ENCODE data around the gene CHAF1B. TPM values are rescaled to one million over a fixed set of nuclear protein-coding genes. Genes with fewer than 3 reads are reported as not detected.

CHAF1B gene
- total RNA-seq, 4 donors from 2014 or later, result 0.37 to 2.0 (median 0.73) TPM

DNA sequence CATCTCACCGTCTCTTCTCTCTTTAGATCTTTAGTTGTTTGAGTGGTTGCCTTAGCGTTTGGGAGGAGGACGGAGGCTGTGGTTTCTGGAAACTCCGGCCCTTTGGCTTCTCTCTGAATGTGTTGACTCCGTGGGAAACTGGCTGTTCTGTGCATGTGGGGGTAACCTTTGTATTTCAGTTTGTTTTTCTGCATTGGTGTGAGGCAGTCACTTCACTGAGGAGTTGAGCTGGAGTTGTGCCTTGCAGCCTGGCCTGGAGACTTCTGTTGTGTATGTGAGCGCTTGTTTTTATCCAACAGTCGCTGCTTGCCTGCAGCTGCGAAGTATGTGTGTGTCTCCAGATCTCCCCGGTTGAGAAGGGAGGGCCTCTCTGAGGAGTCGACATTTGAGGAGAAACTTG, 61.1 kb downstream of the CHAF1B start:
- Histone ChIP-seq H3K4me3 (no peak overlapping the region), H3K27me3 (no peaks in the 10 kb centered on the region), H3K4me1 (no peaks in the 10 kb centered on the region), H3K36me3 (no peaks in the 10 kb centered on the region), H3K27ac (no peak overlapping the region), H3K9me3 (no peaks in the 10 kb centered on the region)
- intact Hi-C loops (cut with DNase I; ENCODE audit: low total_unique reads) (no loop called here), in situ Hi-C loops (cut with MboI; ENCODE audit: low pct_ligation_motif_present in 1 of 4, low pct_unique_long_range_greater_than_20kb in 1 of 4, low sequenced_read_pairs in 3 of 4) (no loop called here)
- no peak for TF ChIP-seq POLR2AphosphoS5 (IDR thresholded peaks at IDR 0.05)
- TF ChIP-seq, protein P1, sequence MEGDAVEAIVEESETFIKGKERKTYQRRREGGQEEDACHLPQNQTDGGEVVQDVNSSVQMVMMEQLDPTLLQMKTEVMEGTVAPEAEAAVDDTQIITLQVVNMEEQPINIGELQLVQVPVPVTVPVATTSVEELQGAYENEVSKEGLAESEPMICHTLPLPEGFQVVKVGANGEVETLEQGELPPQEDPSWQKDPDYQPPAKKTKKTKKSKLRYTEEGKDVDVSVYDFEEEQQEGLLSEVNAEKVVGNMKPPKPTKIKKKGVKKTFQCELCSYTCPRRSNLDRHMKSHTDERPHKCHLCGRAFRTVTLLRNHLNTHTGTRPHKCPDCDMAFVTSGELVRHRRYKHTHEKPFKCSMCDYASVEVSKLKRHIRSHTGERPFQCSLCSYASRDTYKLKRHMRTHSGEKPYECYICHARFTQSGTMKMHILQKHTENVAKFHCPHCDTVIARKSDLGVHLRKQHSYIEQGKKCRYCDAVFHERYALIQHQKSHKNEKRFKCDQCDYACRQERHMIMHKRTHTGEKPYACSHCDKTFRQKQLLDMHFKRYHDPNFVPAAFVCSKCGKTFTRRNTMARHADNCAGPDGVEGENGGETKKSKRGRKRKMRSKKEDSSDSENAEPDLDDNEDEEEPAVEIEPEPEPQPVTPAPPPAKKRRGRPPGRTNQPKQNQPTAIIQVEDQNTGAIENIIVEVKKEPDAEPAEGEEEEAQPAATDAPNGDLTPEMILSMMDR (IDR thresholded peaks at IDR 0.05), result no peak
- TF ChIP-seq EP300 (IDR thresholded peaks at IDR 0.05; ENCODE audit: low read depth), result no peak
- TF ChIP-seq POLR2A (IDR thresholded peaks at IDR 0.05), result no peak
- DNase-seq, result no peak
- 69% methylated on average over 10 of the region's 10 CpGs; no CpG with 5 or more reads in 1 of the 2 donors for WGBS, 2 donors (ENCODE audit: low coverage in 1 of 2)

DNA sequence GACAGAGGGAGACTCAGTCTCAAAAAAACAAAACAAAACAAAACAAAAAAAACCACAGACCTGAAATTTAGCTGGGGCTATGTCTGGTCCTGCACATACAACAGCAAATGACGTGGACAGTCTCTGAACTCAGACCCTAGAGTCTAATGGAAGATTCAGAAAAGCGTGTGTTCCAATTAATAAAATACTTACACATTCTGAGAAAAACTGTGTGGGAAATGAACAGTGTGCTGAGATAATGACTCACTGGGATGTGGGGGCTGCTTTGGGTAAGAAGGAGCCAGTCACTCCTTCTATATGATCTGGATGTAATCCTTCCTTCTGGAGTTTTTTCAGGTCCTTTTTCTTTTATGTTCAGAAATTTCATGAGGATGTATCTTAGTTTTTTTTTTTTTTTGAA, 65.3 kb downstream of the CHAF1B start:
- in situ Hi-C loops (cut with MboI; ENCODE audit: low pct_ligation_motif_present in 1 of 4, low pct_unique_long_range_greater_than_20kb in 1 of 4, low sequenced_read_pairs in 3 of 4), result no loop called here
- intact Hi-C loops (cut with DNase I; ENCODE audit: low total_unique reads), result no loop called here
- no peaks in the 10 kb centered on the region for H3K4me1 ChIP-seq
- H3K4me3 ChIP-seq, result no peak overlapping the region
- WGBS, 2 donors (ENCODE audit: low coverage in 1 of 2), result 63 to 93% methylated on average over 2 of the region's 2 CpGs
- H3K36me3 ChIP-seq, result no peaks in the 10 kb centered on the region
- H3K9me3 ChIP-seq, result no peaks in the 10 kb centered on the region
- H3K27ac ChIP-seq, result no peak overlapping the region
- TF ChIP-seq, protein P1 (IDR thresholded peaks at IDR 0.05), result no peak
- no peak for TF ChIP-seq EP300 (IDR thresholded peaks at IDR 0.05; ENCODE audit: low read depth)
- no peak for TF ChIP-seq POLR2A (IDR thresholded peaks at IDR 0.05)
- TF ChIP-seq POLR2AphosphoS5 (IDR thresholded peaks at IDR 0.05), result no peak
- no peak for DNase-seq
- H3K27me3 ChIP-seq, result no peaks in the 10 kb centered on the region

DNA sequence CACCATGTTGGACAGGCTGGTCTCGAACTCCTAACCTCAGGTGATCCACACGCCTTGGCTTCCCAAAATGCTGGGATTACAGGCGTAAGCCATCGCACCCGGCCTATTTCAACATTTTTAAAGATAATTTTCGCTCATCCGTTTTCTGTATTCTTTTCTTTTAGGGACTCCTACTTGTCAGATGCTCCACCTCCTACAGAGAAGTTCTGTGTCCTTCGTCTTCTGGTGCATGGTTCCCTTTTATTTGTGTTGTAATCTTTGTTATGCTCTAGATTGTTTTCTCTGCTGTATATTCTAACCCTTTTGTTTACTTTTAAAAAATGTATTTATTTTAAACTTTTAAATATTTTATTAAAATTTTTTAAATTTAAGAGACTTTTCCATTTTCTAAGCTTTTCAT, 66.3 kb downstream of the CHAF1B start:
- in situ Hi-C loops (cut with MboI; ENCODE audit: low pct_ligation_motif_present in 1 of 4, low pct_unique_long_range_greater_than_20kb in 1 of 4, low sequenced_read_pairs in 3 of 4), result no loop called here
- Histone ChIP-seq H3K4me3 (no peak overlapping the region), H3K36me3 (no peaks in the 10 kb centered on the region), H3K9me3 (no peaks in the 10 kb centered on the region), H3K27ac (no peak overlapping the region), H3K4me1 (no peaks in the 10 kb centered on the region), H3K27me3 (no peaks in the 10 kb centered on the region)
- TF ChIP-seq EP300 (IDR thresholded peaks at IDR 0.05; ENCODE audit: low read depth), result no peak
- TF ChIP-seq, protein P1 (IDR thresholded peaks at IDR 0.05), result no peak
- no peak for TF ChIP-seq POLR2A (IDR thresholded peaks at IDR 0.05)
- TF ChIP-seq POLR2AphosphoS5 (IDR thresholded peaks at IDR 0.05), result no peak
- WGBS, 2 donors (ENCODE audit: low coverage in 1 of 2), result 92 to 98% methylated on average over 6 to 8 of the region's 8 CpGs
- intact Hi-C loops (cut with DNase I; ENCODE audit: low total_unique reads), result no loop called here
- DNase-seq, result no peak

DNA sequence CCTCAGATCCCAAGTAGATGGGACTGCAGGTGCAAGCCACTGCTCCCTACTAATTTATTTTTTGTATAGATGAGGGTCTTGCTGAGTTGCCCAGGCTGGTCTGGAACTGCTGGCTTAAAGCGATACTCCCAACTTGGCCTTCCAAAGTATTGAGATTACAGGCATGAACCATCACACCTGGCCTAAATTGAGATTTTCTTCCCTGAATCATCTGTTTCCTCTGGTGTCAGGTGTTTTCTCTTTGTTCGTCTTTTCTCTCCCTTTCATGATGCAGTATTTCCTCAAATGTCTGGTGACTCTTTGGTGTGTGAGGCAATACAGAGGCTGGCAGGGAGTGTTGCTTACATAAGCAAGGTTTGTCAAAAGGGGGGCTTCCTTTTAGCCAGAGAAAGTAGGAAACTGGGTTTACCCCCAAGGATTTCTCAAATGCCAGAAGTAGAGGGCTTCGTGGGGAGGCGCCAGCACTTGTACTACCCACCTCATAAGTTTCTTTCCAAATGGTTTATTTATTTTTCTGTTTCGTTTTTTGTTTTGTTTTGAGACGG, 67.2 kb downstream of the CHAF1B start:
- no peaks in the 10 kb centered on the region for H3K27me3 ChIP-seq

DNA sequence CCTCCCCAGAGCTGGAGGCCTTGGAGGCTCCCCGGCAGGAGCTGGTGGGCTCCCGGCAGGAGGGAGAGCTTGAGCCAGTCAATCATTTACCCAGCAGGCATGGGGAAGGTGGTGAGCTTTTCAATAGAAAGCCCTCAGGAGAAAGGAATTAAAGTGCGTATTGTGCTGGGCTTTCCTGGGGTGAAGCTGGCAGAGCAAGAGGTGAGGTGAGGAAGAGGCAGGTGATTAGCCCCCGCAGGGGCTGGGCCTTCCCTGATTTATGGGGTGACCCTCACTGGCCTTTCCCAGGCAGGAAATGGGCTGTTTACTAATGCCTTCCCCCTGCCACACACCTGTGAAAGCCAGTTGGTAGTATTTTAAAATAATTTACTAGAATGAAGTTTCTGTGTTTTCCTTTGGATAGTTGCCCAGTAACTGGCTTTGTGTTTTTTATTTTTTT, 68.9 kb downstream of the CHAF1B start:
- Histone ChIP-seq H3K36me3 (no peaks in the 10 kb centered on the region), H3K4me1 (no peaks in the 10 kb centered on the region), H3K9me3 (no peaks in the 10 kb centered on the region), H3K27me3 (no peaks in the 10 kb centered on the region), H3K4me3 (no peak overlapping the region), H3K27ac (no peak overlapping the region)
- no peak for TF ChIP-seq POLR2A (IDR thresholded peaks at IDR 0.05)
- no peak for TF ChIP-seq POLR2AphosphoS5 (IDR thresholded peaks at IDR 0.05)
- TF ChIP-seq EP300 (IDR thresholded peaks at IDR 0.05; ENCODE audit: low read depth), result no peak
- TF ChIP-seq, protein P1 (IDR thresholded peaks at IDR 0.05), result no peak
- in situ Hi-C loops (cut with MboI; ENCODE audit: low pct_ligation_motif_present in 1 of 4, low pct_unique_long_range_greater_than_20kb in 1 of 4, low sequenced_read_pairs in 3 of 4), result no loop called here
- WGBS, 2 donors (ENCODE audit: low coverage in 1 of 2), result 22 to 60% methylated on average over 2 to 4 of the region's 4 CpGs
- no peak for DNase-seq
- intact Hi-C loops (cut with DNase I; ENCODE audit: low total_unique reads), result no loop called here

More for the DNA sequence above, 67.2 kb downstream of the CHAF1B start:
- Histone ChIP-seq H3K36me3 (no peaks in the 10 kb centered on the region), H3K4me3 (no peak overlapping the region), H3K27ac (no peak overlapping the region), H3K9me3 (no peaks in the 10 kb centered on the region), H3K4me1 (no peaks in the 10 kb centered on the region)
- TF ChIP-seq EP300 (IDR thresholded peaks at IDR 0.05; ENCODE audit: low read depth), result no peak
- no peak for TF ChIP-seq POLR2A (IDR thresholded peaks at IDR 0.05)
- DNase-seq, result no peak
- in situ Hi-C loops (cut with MboI; ENCODE audit: low pct_ligation_motif_present in 1 of 4, low pct_unique_long_range_greater_than_20kb in 1 of 4, low sequenced_read_pairs in 3 of 4) (no loop called here), intact Hi-C loops (cut with DNase I; ENCODE audit: low total_unique reads) (no loop called here)
- WGBS, 2 donors (ENCODE audit: low coverage in 1 of 2), result 83 to 86% methylated on average over 6 of the region's 6 CpGs

Measured in transverse colon (tissue), 4 donors.